NCI-H187 (cell line): ENCODE results near the gene MAPK8IP1.

Experiments used
- DNase-seq, 2 experiments: peaks; one replicate each; lab custom pipeline; 2025; lab: John Stamatoyannopoulos, UW

Gene MAPK8IP1

DNA sequence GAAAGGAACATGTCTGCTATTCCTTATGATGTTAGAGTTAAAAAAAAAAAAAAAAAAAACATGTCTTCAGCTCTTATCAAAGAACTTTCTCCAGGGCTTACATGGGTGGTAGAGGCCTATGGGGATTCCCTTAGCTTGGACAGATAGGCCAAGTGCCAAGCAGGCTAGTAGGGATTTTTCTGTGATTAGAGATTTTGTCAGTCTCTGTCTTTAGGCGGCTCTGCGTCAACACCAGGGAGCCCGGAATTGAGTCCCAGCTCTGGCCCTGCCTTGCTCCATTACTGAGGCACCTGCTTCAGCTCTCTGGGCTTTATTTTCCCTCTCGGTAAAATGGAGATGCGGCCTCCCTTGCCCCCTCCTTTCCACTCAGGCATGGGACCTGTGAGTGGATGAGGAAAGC lies 25.1 kb upstream of the MAPK8IP1 start:
- no peak for DNase-seq

- no peak for DNase-seq
Measured at GRCh38 chr11:45860764-45861510, 24.5 kb upstream of the MAPK8IP1 start.

GRCh38 chr11:45864041-45864440 lies 21.4 kb upstream of the MAPK8IP1 start:
- DNase-seq = no peak

DNA sequence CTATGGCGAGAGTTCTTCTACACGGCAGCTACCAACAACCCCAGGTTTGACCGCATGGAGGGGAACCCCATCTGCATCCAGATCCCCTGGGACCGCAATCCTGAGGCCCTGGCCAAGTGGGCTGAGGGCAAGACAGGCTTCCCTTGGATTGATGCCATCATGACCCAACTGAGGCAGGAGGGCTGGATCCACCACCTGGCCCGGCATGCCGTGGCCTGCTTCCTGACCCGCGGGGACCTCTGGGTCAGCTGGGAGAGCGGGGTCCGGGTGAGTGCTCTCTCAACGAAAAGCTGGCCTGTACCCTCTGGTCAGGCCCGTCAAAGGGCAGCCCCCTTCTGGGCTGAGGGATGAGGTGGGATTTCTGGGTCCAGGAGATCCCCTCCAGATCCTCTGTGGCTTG lies 15.9 kb upstream of the MAPK8IP1 start:
- DNase-seq = no peak

GRCh38 chr11:45870706-45871105 lies 14.7 kb upstream of the MAPK8IP1 start:
- DNase-seq = no peak

- no peak for DNase-seq
Measured at GRCh38 chr11:45871638-45872037, 13.8 kb upstream of the MAPK8IP1 start.

DNA sequence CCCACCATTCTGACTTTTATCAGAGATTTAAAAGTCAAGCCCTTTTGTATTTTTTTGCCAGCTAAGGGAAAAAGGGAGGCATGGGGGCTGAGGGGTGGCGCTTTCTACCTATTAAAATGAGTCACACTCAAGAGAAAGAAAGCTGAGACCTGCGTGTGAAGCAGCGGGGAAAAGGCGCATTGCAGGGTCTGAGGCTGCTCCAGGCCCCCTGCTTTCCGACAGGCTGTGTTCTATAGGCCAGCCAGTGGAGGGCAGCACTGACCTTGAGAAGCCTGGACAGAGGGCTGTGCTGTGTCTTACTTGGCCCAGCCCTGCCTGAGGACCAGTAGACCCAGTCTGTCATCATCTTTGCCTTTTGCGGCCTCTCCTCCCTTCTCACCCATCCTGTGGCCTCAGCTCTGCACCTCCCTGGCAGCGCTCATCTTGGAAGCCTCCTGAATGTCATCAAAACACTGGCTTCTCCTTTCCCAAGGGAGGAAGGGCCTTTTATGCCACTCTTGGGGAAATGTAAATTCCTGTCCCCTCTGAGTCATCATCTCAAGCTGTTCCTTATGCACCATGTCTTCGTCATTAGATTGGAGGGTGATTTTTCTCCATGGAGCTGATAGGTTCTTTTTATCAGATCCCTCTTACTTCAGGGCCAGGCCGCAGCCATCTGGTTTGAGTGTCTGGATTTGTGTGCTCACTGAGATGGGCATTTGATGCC lies 12.6 kb upstream of the MAPK8IP1 start:
- peak in 1 of 2 experiments; percentile 44 for DNase-seq

- DNase-seq = no peak
Measured at GRCh38 chr11:45876401-45876800, 9.1 kb upstream of the MAPK8IP1 start.

DNA sequence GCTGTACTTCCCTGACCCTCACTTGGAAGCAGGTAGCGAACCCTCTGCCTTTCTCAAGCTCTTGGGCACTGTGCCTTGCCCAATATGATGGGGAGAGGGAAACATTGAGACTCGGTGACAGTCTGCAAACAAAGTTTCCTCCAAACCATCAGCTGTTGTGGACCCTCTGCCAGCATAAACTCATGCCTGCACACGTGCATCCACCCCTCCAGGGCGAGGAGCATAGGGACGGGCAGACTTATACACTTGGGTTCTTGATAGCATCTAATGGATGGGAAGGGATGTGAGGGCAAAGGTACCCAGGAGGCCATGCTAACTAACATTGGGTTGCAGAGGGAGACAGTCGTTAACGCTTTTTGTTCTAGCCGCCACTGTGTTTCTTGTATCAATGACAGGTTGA lies 8.2 kb upstream of the MAPK8IP1 start:
- DNase-seq = no peak

DNA sequence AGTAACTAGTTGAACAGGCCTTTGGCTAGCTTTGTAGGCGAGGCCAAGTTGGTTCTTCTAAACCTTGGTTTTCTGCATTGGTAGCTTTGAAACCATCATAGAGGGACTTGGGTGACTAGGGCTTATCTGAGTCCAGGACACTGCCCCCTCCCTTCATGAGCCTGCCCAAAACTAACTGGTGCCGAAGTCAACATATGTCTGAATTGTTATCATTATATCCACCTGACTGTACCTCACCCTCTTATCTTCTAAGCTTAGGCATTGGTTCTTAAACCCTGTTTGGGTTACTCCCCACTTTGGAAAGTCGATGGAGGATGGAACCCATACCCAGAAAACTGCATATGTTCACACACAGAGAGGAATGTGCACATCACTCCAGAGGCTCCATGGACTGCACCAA lies 7.6 kb upstream of the MAPK8IP1 start:
- DNase-seq = no peak

DNA sequence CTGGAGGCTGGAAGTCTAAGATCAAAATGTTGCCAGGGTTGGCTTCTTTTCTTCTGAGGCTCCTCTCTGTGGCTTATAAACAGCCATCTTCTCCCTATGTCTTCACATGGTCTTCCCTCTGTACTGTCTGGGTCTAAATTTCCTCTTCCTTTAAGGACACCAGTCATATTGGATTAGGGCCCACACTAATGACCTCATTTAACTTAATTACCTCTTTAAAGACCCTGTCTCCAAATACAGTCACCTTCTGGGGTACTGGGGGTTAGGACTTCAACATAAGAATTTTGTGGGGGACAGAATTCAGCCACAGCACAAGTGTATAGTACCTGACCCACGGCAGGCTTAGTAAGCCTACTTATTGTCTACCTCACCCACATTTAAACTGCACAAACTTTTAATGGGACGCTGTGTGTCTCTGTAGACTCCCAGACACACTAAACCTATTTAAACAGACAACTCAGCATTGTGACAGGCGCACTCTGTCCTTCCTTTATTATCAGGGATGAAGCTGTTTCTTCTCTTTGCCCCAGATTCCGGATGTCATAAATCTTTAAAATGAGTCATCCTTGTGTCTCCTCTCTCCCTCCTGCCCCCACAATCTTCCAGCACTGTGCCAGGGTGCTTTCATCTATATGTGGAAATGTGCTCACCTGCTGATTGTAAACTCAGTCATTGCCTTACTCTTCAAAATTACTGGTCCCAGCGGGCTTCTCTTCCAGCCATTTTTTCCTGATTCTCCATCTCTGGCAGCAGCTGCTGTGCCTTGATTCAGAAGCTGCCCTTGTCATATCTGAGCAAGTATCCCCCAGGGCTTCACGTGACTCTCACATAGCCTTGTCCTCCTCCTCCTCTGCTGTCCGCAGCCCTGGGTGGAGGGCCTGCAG lies 5.4 kb upstream of the MAPK8IP1 start:
- no peak for DNase-seq

DNA sequence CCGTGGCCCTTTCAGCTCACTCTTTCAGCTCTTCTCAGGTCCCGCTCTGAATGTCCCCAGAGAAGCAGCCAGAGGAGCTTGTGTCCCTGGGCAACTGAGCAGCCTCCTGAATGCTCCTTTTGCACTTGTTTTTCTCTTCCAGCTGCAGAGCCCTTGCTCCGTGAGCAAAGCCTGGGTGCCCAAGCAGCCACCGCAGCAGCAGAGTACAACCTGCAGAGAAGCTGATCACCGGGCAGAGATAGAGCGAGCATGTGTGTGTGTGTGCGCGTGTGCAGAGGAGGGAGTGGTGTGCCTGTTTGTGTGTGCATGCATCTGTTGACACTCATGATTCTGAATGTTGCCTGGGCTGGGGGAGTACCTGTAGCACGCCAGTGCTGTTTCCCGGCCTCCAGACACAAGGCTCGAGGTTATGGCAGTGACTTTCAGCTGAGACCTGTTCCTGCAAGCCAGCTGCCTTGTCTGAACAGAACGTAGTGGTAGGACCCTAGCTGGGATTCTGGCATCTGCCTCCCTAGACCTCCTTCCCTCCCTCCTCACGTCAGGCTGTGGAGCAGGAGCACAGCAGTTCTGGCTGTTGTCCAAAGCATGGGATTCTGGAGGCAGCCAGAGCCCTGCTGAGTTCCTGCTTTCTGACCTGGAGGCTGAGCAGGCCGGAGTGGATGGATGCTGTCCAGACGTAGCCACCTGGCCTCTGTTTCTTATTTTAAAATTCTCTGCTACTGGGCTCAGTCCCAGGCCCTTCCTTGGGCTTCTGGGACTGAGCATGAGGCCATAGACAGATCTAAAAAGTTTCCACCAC lies 4.5 kb upstream of the MAPK8IP1 start:
- no peak for DNase-seq

DNA sequence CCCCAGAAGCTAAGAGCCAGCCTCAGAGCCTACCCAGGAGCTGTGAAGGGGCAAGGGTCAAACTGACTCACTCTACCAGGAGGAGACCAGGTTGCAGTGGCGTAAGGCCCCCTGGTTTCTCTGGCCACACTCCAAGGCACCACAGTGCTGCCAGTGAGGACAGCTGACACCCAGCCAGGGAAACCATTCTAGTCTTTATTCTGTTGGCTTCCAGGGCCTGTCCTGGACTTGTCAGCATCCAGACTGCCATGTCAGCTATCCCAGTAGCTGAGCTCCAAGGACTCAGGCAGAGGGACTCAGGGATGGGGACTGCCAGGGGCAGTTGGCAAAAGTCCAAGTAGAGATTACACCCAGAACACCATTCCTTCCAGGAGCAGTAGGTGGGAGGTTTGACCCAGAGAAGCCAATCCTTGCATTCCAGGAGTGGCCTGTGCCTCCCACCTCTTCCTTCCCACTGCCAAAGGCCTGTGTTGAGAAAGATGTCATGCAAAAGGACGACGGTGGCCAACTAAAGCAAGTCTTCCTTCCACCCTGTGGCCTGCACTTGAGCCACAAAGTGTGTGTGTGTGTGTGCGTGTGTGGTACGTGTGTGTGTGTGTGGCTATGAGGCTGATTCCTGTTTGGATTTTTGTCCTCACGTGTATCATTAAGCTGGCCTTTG lies 3.6 kb upstream of the MAPK8IP1 start:
- no peak for DNase-seq

DNA sequence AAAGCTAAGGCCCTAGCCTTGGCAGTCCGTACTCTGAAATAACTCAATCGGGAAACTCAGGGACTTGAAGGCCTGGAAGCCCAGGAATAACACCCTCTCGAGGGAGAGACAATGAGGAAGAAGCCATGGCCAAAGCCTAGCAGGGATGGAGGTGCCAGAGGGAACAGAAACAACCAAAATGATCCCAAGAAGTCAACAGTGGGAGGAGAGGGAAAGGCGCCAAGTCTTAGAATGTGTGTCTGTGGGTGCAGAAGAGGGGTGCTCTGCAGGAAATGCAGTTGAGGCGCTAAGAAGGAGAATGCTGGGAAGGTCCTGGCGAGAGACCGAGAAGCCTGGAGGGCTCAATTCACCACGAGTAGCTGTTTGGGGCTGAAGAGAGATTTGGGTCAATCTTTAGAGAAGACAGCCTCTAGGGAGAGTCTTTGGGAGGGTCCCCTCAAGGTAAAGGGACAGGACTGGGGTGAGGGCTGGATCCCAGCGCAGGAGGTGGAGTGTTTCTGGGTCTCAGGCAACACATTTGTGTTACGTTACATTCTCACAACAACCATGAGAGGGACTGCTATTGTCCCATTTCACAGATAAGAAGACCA lies 760 bp upstream of the MAPK8IP1 start:
- DNase-seq = no peak

GRCh38 chr11:45885921-45886721 lies 670 bp downstream of the MAPK8IP1 start:
- no peak for DNase-seq

DNA sequence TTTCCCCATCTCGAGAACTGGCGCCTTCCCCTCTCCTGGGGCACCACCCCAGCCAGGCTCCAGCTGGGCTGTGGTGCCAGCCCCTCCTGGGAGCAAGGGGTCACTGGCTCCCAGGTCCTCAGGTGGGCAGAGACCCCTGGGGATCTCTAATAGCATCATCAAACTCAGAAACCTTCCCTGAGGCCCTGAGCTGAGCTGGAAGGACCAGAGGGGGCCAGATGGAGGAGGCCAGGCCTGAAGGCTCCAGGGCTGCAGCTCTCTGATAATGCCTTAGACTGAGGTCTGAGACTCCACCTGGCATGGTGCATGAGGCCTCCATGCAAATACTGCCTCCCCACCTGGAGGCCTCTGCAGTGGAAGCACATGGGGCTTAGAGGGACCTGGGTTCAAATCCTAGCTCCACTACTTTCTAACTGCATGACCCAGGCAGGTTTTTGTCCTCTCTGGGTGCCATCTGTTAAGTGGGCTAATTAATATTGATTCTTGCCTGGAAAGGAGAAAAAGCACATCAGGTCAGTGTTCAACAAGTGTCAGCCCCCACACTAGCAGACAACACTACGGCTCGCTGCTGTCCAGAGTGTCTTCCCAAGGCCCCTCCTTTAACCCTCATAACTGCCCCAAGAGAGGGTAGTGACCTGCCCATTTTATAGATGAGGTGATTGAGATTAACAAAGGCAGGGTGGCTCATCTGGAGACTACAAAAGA lies 1.5 kb downstream of the MAPK8IP1 start:
- no peak for DNase-seq

GRCh38 chr11:45887587-45887986 lies 2.1 kb downstream of the MAPK8IP1 start:
- DNase-seq = no peak

GRCh38 chr11:45889555-45889954 lies 4.1 kb downstream of the MAPK8IP1 start:
- DNase-seq = no peak

GRCh38 chr11:45889966-45890365 lies 4.5 kb downstream of the MAPK8IP1 start:
- no peak for DNase-seq
